ENCODE measurements around the gene FZD7.

GRCh38 chr2:202007015-202007982, 26.4 kb upstream of the FZD7 start:
- no peak for TF ChIP-seq CTCF (IDR thresholded peaks at IDR 0.05)
- no peak for TF ChIP-seq EZH2 (IDR thresholded peaks at IDR 0.05; ENCODE audit: borderline replicate concordance, insufficient read depth, low read depth, low read length, poor library complexity, severe bottlenecking)

Measured in B cell (primary cell).